T-cell (primary cell): Measurements from ENCODE around the gene PBX4. TPM values are rescaled to one million over a fixed set of nuclear protein-coding genes. Genes with fewer than 3 reads are reported as not detected.
"Not testable (repeated sequence)": the region's sequence is repeated elsewhere in the genome, so short reads cannot be mapped to it uniquely, and the experiment has no call there.

Experiments used
- ATAC-seq, 4 experiments: fragments of 200-7000 bp in 3 of 4; fragments of 150-1000 bp in 1 of 4; cut with Tn5 transposase; replicated peaks in 1 of 4; 1 replicate in 3 of 4; 2 replicates in 1 of 4; pipeline ENCODE4 v1.10.0; 2021; ENCODE audit warnings: moderate library complexity in 3 of 4, mild to moderate bottlenecking in 2 of 4, moderate number of reproducible peaks in 1 of 4
- CTCF ChIA-PET, 2 donors: fragments of 300-600 bp; sonication (Branson Sonifier 250); formaldehyde crosslinking; loops; one replicate each; lab custom pipeline; 2022; ENCODE audit warnings: antibody characterized with exemption in 2 of 2; lab: Charles Lee
- POLR2A ChIA-PET, 2 donors: fragments of 300-600 bp; sonication (Branson Sonifier 250); formaldehyde crosslinking; loops; one replicate each; lab custom pipeline; 2022; ENCODE audit warnings: antibody characterized with exemption in 2 of 2; lab: Charles Lee
- DNase-seq, 35 experiments: peaks; one replicate each; pipeline versions ENCODE4 v3.0.0 to v3.0.0-alpha.2; 2013 to 2023
- H3K27ac ChIP-seq: one replicate; pipeline ENCODE4 v1.5.1; 2013; ENCODE audit warnings: low read length
- H3K27me3 ChIP-seq, 2 experiments: replicated peaks in 1 of 2; 1 replicate in 1 of 2; 2 replicates in 1 of 2; pipeline versions ENCODE4 v1.6.1 to v1.7.0; 2013; ENCODE audit warnings: low read length in 1 of 2, mixed read lengths in 1 of 2; ENCODE audit not compliant: control insufficient read depth in 2 of 2, insufficient read depth in 2 of 2; ENCODE audit errors: extremely low read depth in 1 of 2
- H3K36me3 ChIP-seq, 2 donors: 1 replicate in 1 of 2; 2 replicates in 1 of 2; pipeline versions ENCODE4 v1.6.1 to v1.7.0; 2013; ENCODE audit warnings: low read length in 1 of 2; ENCODE audit not compliant: control insufficient read depth in 2 of 2, insufficient read depth in 1 of 2; ENCODE audit errors: extremely low read depth in 1 of 2
- H3K4me1 ChIP-seq, 2 experiments: 1 replicate in 1 of 2; 2 replicates in 1 of 2; pipeline versions ENCODE4 v1.6.1 to v1.7.0; 2013; ENCODE audit warnings: low read length in 2 of 2, mixed read lengths in 1 of 2; ENCODE audit not compliant: insufficient read depth in 2 of 2, control insufficient read depth in 1 of 2; ENCODE audit errors: extremely low read depth in 1 of 2
- H3K4me3 ChIP-seq, 2 donors: 1 replicate in 1 of 2; 2 replicates in 1 of 2; pipeline versions ENCODE4 v1.5.1 to v1.7.0; 2013; ENCODE audit warnings: mild to moderate bottlenecking in 2 of 2, low read length in 1 of 2, moderate library complexity in 1 of 2; ENCODE audit not compliant: control insufficient read depth in 1 of 2; ENCODE audit errors: extremely low read depth in 1 of 2
- H3K9me3 ChIP-seq: 2 replicates; pipeline ENCODE4 v1.7.0; 2013
- H3K27ac Mint-ChIP-seq, 2 donors: one replicate each; pipeline ENCODE4 v1.8.0; 2020 to 2021; ENCODE audit warnings: mild to moderate bottlenecking in 2 of 2, mixed read lengths in 2 of 2
- H3K27me3 Mint-ChIP-seq, 2 donors: one replicate each; pipeline ENCODE4 v1.8.0; 2021 to 2022; ENCODE audit warnings: mixed read lengths in 2 of 2
- H3K36me3 Mint-ChIP-seq: one replicate; pipeline ENCODE4 v1.8.0; 2021; ENCODE audit warnings: mixed read lengths
- H3K4me1 Mint-ChIP-seq, 3 donors: one replicate each; pipeline ENCODE4 v1.8.0; 2020 to 2022; ENCODE audit warnings: mixed read lengths in 3 of 3, mild to moderate bottlenecking in 1 of 3
- H3K4me3 Mint-ChIP-seq, 3 donors: one replicate each; pipeline ENCODE4 v1.8.0; 2020 to 2022; ENCODE audit warnings: mild to moderate bottlenecking in 3 of 3, mixed read lengths in 3 of 3, moderate library complexity in 3 of 3
- H3K9me3 Mint-ChIP-seq, 3 donors: one replicate each; pipeline ENCODE4 v1.8.0; 2020 to 2022; ENCODE audit warnings: mixed read lengths in 3 of 3
- WGBS: methylation state at CpG from one replicate; pipeline ENCODE4 v1.1.5; 2013; ENCODE audit warnings: missing lambda C conversion rate; ENCODE audit not compliant: insufficient coverage; 5-methylcytosine and 5-hydroxymethylcytosine counted together
- total RNA-seq, 35 experiments: library from RNA in 6 of 35; stranded (reverse) in 6 of 35; fragments of 120-200 nt in 1 of 35; gene quantifications; one replicate each; pipeline versions ENCODE4 v1.2.1 to v1.2.4 and lab custom pipeline; 2013 to 2026

PBX4 gene
- total RNA-seq, 5 donors from 2014 or later (not counting 1 experiment from before 2014, with no cell fraction given): 40.9 to 48.3 (median 42.7) TPM

GRCh38 chr19:19610376-19611202 is 7.9 kb downstream of the PBX4 start:
- Mint-ChIP-seq H3K9me3 (no peaks in the 10 kb centered on the region), H3K36me3 (peaks cover 34% of the 10 kb centered on the region)
- 90% methylated on average over 4 of the region's 10 CpGs for WGBS

DNA sequence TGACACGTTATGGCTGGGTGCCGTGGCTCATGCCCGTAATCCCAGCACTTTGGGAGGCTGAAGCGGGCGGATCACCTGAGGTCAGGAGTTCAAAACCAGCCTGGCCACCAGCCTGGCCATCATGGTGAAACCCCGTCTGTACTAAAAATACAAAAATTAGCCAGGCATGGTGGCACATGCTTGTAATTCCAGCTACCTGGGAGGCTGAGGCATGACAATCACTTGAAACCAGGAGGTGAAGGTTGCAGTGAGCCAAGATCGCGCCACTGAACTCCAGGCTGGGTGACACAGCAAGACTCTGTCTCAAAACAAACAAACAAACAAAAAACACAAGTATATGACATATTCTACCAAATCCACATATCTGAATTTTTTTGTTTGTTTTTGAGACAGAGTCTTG is 11.8 kb downstream of the PBX4 start:
- not testable (repeated sequence) for H3K27me3 ChIP-seq, ATAC-seq, H3K4me3 ChIP-seq, H3K9me3 ChIP-seq, H3K27me3 Mint-ChIP-seq, DNase-seq, H3K9me3 Mint-ChIP-seq
- POLR2A ChIA-PET: interaction anchor here in 1 of 2 donors (1.2 kb wide), 1 partner anchor 12 kb away, joined by 3 read pairs; the partner anchor contains the start of gene PBX4
- H3K36me3 ChIP-seq: peaks cover 0 to 11% of the 10 kb centered on the region in 2 donors
- H3K4me3 Mint-ChIP-seq: peak overlapping the region in 2 of 3 donors; percentile 47 to 55
- CTCF ChIA-PET: interaction anchor here in 1 of 2 donors (1.2 kb wide), 1 partner anchor 15 kb away, joined by 7 read pairs; no protein-coding TSS in a partner anchor
- peaks cover 29 to 51% of the 10 kb centered on the region in 2 experiments for H3K4me1 ChIP-seq
- H3K27ac ChIP-seq: peak overlapping the region; percentile 85
- peak overlapping the region; percentile 96 to 97 for H3K27ac Mint-ChIP-seq
- 97% methylated on average over 5 of the region's 8 CpGs for WGBS
- H3K4me1 Mint-ChIP-seq: peaks cover 51 to 64% (median 61%) of the 10 kb centered on the region in 3 donors
- H3K36me3 Mint-ChIP-seq: peaks cover 22% of the 10 kb centered on the region

More at GRCh38 chr19:19610376-19611202, 7.9 kb downstream of the PBX4 start:
- POLR2A ChIA-PET: interaction anchor here (0.6 kb wide), 2 partner anchors 10 to 18 kb away, joined by 3 to 4 read pairs; no protein-coding TSS in a partner anchor
- ATAC-seq (no peak), DNase-seq (no peak)
- H3K27ac ChIP-seq: no peak overlapping the region
- CTCF ChIA-PET: interaction anchor here (0.6 kb wide), 2 partner anchors 8 to 78 kb away, joined by 3 to 10 read pairs; no protein-coding TSS in a partner anchor
- Mint-ChIP-seq H3K4me1 (peaks cover 58 to 67% (median 61%) of the 10 kb centered on the region in 3 donors), H3K27me3 (no peaks in the 10 kb centered on the region), H3K27ac (peak overlapping the region in 1 of 2 donors; percentile 31), H3K4me3 (no peak overlapping the region)
- H3K4me1 ChIP-seq: peaks cover 11 to 48% of the 10 kb centered on the region in 2 experiments
- H3K27me3 ChIP-seq: no peaks in the 10 kb centered on the region
- no peak overlapping the region for H3K4me3 ChIP-seq
- no peaks in the 10 kb centered on the region for H3K9me3 ChIP-seq
- peaks cover 0 to 16% of the 10 kb centered on the region in 2 donors for H3K36me3 ChIP-seq

GRCh38 chr19:19606021-19606420 is 12.5 kb downstream of the PBX4 start:
- ChIA-PET CTCF (interaction anchor here in 1 of 2 donors (0.6 to 1.2 kb wide), 4 partner anchors 14 to 115 kb away, joined by 3 to 7 read pairs (median 4); no protein-coding TSS in a partner anchor), POLR2A (interaction anchor here in 1 of 2 donors (0.6 to 0.7 kb wide), 2 partner anchors 27 to 1407 kb away, joined by 3 to 10 read pairs; no protein-coding TSS in a partner anchor)
- Mint-ChIP-seq H3K27me3 (no peaks in the 10 kb centered on the region), H3K36me3 (peaks cover 26% of the 10 kb centered on the region), H3K4me3 (peak overlapping the region; percentile 47 to 57 (median 55)), H3K4me1 (peaks cover 57 to 69% (median 66%) of the 10 kb centered on the region in 3 donors), H3K9me3 (peaks cover 0 to 2% (median 0%) of the 10 kb centered on the region in 3 donors), H3K27ac (peak overlapping the region; percentile 96 to 97)
- H3K9me3 ChIP-seq: no peaks in the 10 kb centered on the region
- H3K4me3 ChIP-seq: no peak overlapping the region
- 0% methylated on average over 1 of the region's 1 CpG for WGBS
- ATAC-seq (peak; percentile 85 to 90 (median 89)), DNase-seq (peak in 34 of 35 experiments; percentile 25 to 77 (median 53))
- peaks cover 0 to 11% of the 10 kb centered on the region in 2 donors for H3K36me3 ChIP-seq
- H3K27me3 ChIP-seq: no peaks in the 10 kb centered on the region
- peak overlapping the region; percentile 85 for H3K27ac ChIP-seq
- H3K4me1 ChIP-seq: peaks cover 36 to 58% of the 10 kb centered on the region in 2 experiments

- no peak for DNase-seq
- Mint-ChIP-seq H3K9me3 (peaks cover 0 to 4% (median 0%) of the 10 kb centered on the region in 3 donors), H3K4me1 (peaks cover 65 to 75% (median 71%) of the 10 kb centered on the region in 3 donors), H3K36me3 (peaks cover 13% of the 10 kb centered on the region), H3K27ac (peak overlapping the region; percentile 93), H3K27me3 (no peaks in the 10 kb centered on the region), H3K4me3 (peak overlapping the region in 2 of 3 donors; percentile 46 to 71)
- no CpG with 5 or more reads among the region's 3 CpGs for WGBS
- ChIA-PET POLR2A (interaction anchor here (0.6 to 0.8 kb wide), 4 partner anchors 15 to 822 kb away, joined by 3 to 4 read pairs (median 3); partner anchors contain the start of gene PBX4 (in 1 of the 2)), CTCF (interaction anchor here (0.6 to 1.1 kb wide), 4 partner anchors 8 to 418 kb away, joined by 3 to 5 read pairs (median 4); no protein-coding TSS in a partner anchor)
- Histone ChIP-seq H3K9me3 (no peaks in the 10 kb centered on the region), H3K27ac (peak overlapping the region; percentile 69), H3K36me3 (peaks cover 0 to under 1% of the 10 kb centered on the region in 2 donors), H3K4me1 (peaks cover 49 to 79% of the 10 kb centered on the region in 2 experiments), H3K4me3 (peak overlapping the region in 1 of 2 donors; percentile 40), H3K27me3 (no peaks in the 10 kb centered on the region)
- no peak for ATAC-seq
Observed at GRCh38 chr19:19602713-19603324, 15.7 kb downstream of the PBX4 start.

DNA sequence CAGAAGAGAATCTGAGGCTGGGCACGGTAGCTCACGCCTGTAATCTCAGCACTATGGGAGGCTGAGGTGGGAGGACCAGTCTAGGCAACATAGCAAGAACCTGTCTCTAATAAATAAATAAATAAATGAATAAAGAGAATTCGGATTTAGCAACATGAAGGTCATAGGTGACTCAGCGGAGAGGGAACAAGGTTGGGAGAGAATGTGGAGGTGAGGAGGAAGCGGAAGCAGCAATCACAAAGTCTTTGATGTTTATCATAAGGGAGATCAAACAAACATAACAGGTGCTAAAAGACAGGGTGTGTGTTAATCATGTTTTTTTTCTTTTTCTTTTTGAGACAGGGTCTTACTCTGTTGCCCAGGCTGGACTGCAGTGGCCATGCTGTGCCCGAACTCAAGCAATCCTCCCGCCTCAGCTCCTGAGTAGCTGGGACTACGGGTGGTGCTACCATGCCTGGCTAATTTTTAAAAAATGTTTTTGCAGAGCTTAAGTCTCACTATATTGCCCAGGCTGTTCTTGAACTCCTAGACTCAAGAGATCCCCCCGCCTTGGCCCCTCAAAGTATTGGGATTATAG is 16.3 kb downstream of the PBX4 start:
- peaks cover 0 to 4% (median 0%) of the 10 kb centered on the region in 3 donors for H3K9me3 Mint-ChIP-seq
- H3K27ac ChIP-seq: peak overlapping the region; percentile 69
- H3K4me1 ChIP-seq: peaks cover 55 to 85% of the 10 kb centered on the region in 2 experiments
- H3K9me3 ChIP-seq: no peaks in the 10 kb centered on the region
- ATAC-seq (peak; percentile 5 to 43 (median 26)), DNase-seq (peak in 23 of 35 experiments; percentile 12 to 79 (median 29))
- POLR2A ChIA-PET: interaction anchor here (0.6 to 0.8 kb wide), 4 partner anchors 16 to 823 kb away, joined by 3 to 4 read pairs (median 3); partner anchors contain the start of genes COPE (in 1 of the 2), DDX49 (in 1 of the 2) and PBX4 (in 1 of the 2)
- H3K36me3 ChIP-seq: no peaks in the 10 kb centered on the region
- peak overlapping the region; percentile 93 for H3K27ac Mint-ChIP-seq
- no peaks in the 10 kb centered on the region for H3K27me3 ChIP-seq
- H3K4me1 Mint-ChIP-seq: peaks cover 71 to 76% (median 73%) of the 10 kb centered on the region in 3 donors
- H3K4me3 ChIP-seq: peak overlapping the region in 1 of 2 donors; percentile 40
- H3K4me3 Mint-ChIP-seq: peak overlapping the region; percentile 17 to 71 (median 46)
- 30% methylated on average over 2 of the region's 9 CpGs for WGBS
- no peaks in the 10 kb centered on the region for H3K27me3 Mint-ChIP-seq
- peaks cover 15% of the 10 kb centered on the region for H3K36me3 Mint-ChIP-seq
- CTCF ChIA-PET: interaction anchor here (0.7 to 1.1 kb wide), 3 partner anchors 9 to 18 kb away, joined by 3 to 4 read pairs (median 4); no protein-coding TSS in a partner anchor
